ENCODE measurements around the gene FAM200A.
"Not testable (repeated sequence)": the region's sequence is repeated elsewhere in the genome, so short reads cannot be mapped to it uniquely, and the experiment has no call there.

The FAM200A gene

DNA sequence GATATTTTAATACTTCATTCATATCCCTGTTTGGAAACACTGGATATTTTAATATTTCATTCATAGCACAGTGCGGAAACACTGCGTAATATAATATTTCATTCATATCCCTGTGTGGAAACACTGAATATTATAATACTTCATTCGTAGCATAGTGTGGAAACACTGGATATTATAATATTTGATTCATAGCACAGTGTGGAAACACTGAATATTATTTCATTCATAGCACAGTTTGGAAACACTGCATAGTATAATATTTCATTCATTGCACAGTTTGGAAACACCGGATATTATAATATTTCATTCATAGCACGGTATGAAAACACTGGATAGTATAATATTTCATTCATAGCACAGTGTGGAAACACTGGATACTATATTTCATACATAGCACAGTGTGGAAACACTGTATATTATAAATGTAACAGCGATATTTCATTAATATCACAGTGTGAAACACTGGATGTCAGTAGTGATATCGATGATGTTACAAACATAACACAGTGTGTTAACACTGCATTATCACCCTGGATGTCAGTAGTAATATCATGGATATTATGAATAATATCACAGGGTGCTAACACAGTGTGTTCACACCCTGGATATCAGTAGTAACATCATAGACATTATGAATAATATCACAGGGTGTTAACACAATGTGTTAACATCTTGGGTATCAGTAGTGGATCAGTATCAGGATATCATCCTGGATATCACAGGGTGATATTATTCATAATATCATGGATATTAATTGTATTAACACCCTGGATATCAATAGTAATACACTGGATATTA is 43.2 kb upstream of the FAM200A start:
- no peak for TF ChIP-seq CTCF (IDR thresholded peaks at IDR 0.05; ENCODE audit: poor library complexity, severe bottlenecking)
- no peak for DNase-seq (ENCODE audit: low spot score)
- Histone ChIP-seq H3K4me3 (ENCODE audit: severe bottlenecking) (no peak overlapping the region), H3K4me1 (ENCODE audit: insufficient read depth, poor library complexity, severe bottlenecking) (no peaks in the 10 kb centered on the region), H3K27me3 (ENCODE audit: insufficient read depth, poor library complexity, severe bottlenecking) (no peaks in the 10 kb centered on the region), H3K27ac (ENCODE audit: poor library complexity, severe bottlenecking) (no peak overlapping the region), H3K9me3 (ENCODE audit: severe bottlenecking) (no peaks in the 10 kb centered on the region), H3K36me3 (ENCODE audit: low read depth) (no peaks in the 10 kb centered on the region)
- ATAC-seq (ENCODE audit: low read depth): no peak

GRCh38 chr7:99588868-99589267 is 37.0 kb upstream of the FAM200A start:
- ATAC-seq (ENCODE audit: low read depth) (no peak), DNase-seq (ENCODE audit: low spot score) (no peak)
- Histone ChIP-seq H3K27me3 (ENCODE audit: insufficient read depth, poor library complexity, severe bottlenecking) (no peaks in the 10 kb centered on the region), H3K36me3 (ENCODE audit: low read depth) (no peaks in the 10 kb centered on the region), H3K4me3 (ENCODE audit: severe bottlenecking) (no peak overlapping the region), H3K27ac (ENCODE audit: poor library complexity, severe bottlenecking) (no peak overlapping the region), H3K9me3 (ENCODE audit: severe bottlenecking) (no peaks in the 10 kb centered on the region), H3K4me1 (ENCODE audit: insufficient read depth, poor library complexity, severe bottlenecking) (no peaks in the 10 kb centered on the region)
- no peak for TF ChIP-seq CTCF (IDR thresholded peaks at IDR 0.05; ENCODE audit: poor library complexity, severe bottlenecking)

DNA sequence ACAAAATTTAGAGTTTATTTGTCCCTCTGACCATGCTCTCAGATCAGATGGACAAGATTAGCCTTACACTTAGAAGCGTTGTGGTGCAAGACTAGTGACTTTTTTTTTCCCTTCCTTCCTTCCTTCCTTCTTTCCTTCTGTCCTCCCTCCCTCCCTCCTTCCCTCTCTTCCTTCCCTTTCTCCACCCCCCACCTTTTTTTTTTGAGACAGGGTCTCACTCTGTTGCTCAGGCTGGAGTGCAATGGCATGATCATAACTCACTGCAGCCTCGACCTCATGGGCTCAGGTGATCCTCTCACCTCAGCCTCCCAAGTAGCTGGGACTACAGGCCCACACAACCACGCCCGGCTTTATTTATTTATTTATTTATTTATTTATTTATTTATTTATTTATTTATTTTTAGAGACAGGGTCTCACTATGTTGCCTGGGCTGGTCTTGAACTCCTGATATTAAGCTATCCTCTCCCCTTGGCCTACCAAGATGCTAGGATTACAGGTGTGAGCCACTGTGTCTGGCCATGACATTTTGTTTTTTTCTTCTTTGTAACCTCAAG is 28.9 kb upstream of the FAM200A start:
- not testable (repeated sequence) for H3K4me1 ChIP-seq (ENCODE audit: insufficient read depth, poor library complexity, severe bottlenecking); H3K27ac ChIP-seq (ENCODE audit: poor library complexity, severe bottlenecking); H3K36me3 ChIP-seq (ENCODE audit: low read depth); H3K27me3 ChIP-seq (ENCODE audit: insufficient read depth, poor library complexity, severe bottlenecking); ATAC-seq (ENCODE audit: low read depth); H3K9me3 ChIP-seq (ENCODE audit: severe bottlenecking); DNase-seq (ENCODE audit: low spot score)
- H3K4me3 ChIP-seq (ENCODE audit: severe bottlenecking): peak overlapping the region; percentile 29

DNA sequence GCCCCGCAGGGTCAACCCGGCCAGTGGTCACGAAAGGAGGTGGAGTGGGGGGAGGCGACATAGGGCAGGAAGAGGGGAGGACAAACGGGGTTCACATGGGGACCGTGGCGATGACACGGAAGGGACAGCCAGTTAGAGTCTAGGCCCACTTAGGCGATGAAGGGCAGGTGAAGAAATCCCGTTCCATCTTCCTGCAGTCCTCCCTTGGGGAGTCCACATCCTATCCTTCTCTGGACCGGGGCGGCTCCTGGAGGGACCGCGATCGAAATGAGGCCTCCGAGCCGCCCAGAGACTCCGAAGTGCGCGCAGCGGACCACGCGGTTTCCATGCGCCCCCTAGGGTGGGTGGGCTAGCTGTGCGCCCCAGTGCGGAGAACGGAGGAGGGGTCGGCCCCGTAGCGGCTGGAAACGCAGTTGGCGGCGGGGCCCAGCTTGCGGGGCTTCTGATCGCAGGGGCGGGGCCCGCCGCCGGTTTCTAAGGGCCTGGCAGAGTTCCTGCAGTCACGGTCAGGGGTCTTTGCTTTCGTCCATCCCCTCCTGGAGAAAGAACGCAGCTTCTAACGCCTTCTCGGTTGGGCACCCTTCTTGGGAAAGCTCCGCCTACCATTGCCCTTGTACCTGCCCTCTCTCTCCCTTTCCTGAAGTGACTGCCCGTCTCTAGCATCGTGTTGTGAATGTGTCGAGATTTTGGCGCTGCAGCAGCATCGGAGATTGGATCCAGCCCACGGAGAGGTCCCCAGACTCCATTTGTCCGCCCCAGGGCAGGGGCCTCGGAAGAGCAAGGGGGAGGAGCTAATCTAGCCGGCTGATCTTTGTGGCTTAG is 28.3 kb upstream of the FAM200A start:
- ATAC-seq (ENCODE audit: low read depth) (peak; percentile 67), DNase-seq (ENCODE audit: low spot score) (no peak)
- H3K4me1 ChIP-seq (ENCODE audit: insufficient read depth, poor library complexity, severe bottlenecking): no peaks in the 10 kb centered on the region

More for the DNA sequence above, 28.3 kb upstream of the FAM200A start:
- H3K27ac ChIP-seq (ENCODE audit: poor library complexity, severe bottlenecking): no peak overlapping the region
- peak; percentile 44 for TF ChIP-seq CTCF (IDR thresholded peaks at IDR 0.05; ENCODE audit: poor library complexity, severe bottlenecking)
- H3K27me3 ChIP-seq (ENCODE audit: insufficient read depth, poor library complexity, severe bottlenecking): no peaks in the 10 kb centered on the region
- no peaks in the 10 kb centered on the region for H3K36me3 ChIP-seq (ENCODE audit: low read depth)
- peak overlapping the region; percentile 29 for H3K4me3 ChIP-seq (ENCODE audit: severe bottlenecking)
- no peaks in the 10 kb centered on the region for H3K9me3 ChIP-seq (ENCODE audit: severe bottlenecking)
